ENCODE results near the gene RNF222.
"Not testable (repeated sequence)": the region's sequence is repeated elsewhere in the genome, so short reads cannot be mapped to it uniquely, and the experiment has no call there.

The RNF222 gene

GRCh38 chr17:8380049-8380448 lies 17.6 kb downstream of the RNF222 start:
- no peak for DNase-seq (ENCODE audit: low read depth)

GRCh38 chr17:8378117-8378516 lies 19.5 kb downstream of the RNF222 start:
- DNase-seq (ENCODE audit: low read depth), result not testable (repeated sequence)

GRCh38 chr17:8377422-8377821 lies 20.2 kb downstream of the RNF222 start:
- DNase-seq (ENCODE audit: low read depth), result no peak

GRCh38 chr17:8376271-8377067 lies 21.2 kb downstream of the RNF222 start, which contains the start of gene KRABD2:
Gene KRABD2 (minus strand): TSS chr17:8376704.
- DNase-seq (ENCODE audit: low read depth), result no peak

GRCh38 chr17:8375738-8376259 lies 21.8 kb downstream of the RNF222 start:
- DNase-seq (ENCODE audit: low read depth), result no peak

GRCh38 chr17:8373856-8374255 lies 23.8 kb downstream of the RNF222 start:
- DNase-seq (ENCODE audit: low read depth), result not testable (repeated sequence)

- no peak for DNase-seq (ENCODE audit: low read depth)
Observed at GRCh38 chr17:8372422-8372821, 25.2 kb downstream of the RNF222 start.

GRCh38 chr17:8371786-8372185 lies 25.8 kb downstream of the RNF222 start:
- DNase-seq (ENCODE audit: low read depth), result no peak

- DNase-seq (ENCODE audit: low read depth), result no peak
Observed at GRCh38 chr17:8369944-8370343, 27.7 kb downstream of the RNF222 start.

GRCh38 chr17:8368193-8368592 lies 29.4 kb downstream of the RNF222 start:
- DNase-seq (ENCODE audit: low read depth), result no peak

GRCh38 chr17:8366231-8366630 lies 31.4 kb downstream of the RNF222 start:
- DNase-seq (ENCODE audit: low read depth), result no peak

- DNase-seq (ENCODE audit: low read depth), result no peak
Observed at GRCh38 chr17:8365143-8365542, 32.5 kb downstream of the RNF222 start.

GRCh38 chr17:8362651-8363332 lies 34.8 kb downstream of the RNF222 start:
- no peak for DNase-seq (ENCODE audit: low read depth)

GRCh38 chr17:8360751-8361150 lies 36.9 kb downstream of the RNF222 start:
- no peak for DNase-seq (ENCODE audit: low read depth)

GRCh38 chr17:8360260-8360659 lies 37.4 kb downstream of the RNF222 start:
- no peak for DNase-seq (ENCODE audit: low read depth)

GRCh38 chr17:8359769-8360168 lies 37.9 kb downstream of the RNF222 start:
- no peak for DNase-seq (ENCODE audit: low read depth)

GRCh38 chr17:8357910-8358309 lies 39.7 kb downstream of the RNF222 start:
- no peak for DNase-seq (ENCODE audit: low read depth)

GRCh38 chr17:8354236-8354635 lies 43.4 kb downstream of the RNF222 start:
- DNase-seq (ENCODE audit: low read depth), result no peak

- no peak for DNase-seq (ENCODE audit: low read depth)
Observed at GRCh38 chr17:8353736-8354135, 43.9 kb downstream of the RNF222 start.

GRCh38 chr17:8350339-8350738 lies 47.3 kb downstream of the RNF222 start:
- no peak for DNase-seq (ENCODE audit: low read depth)

GRCh38 chr17:8347001-8347400 lies 50.6 kb downstream of the RNF222 start:
- DNase-seq (ENCODE audit: low read depth), result not testable (repeated sequence)

- DNase-seq (ENCODE audit: low read depth), result no peak
Observed at GRCh38 chr17:8345951-8346665, 51.5 kb downstream of the RNF222 start.
